HG03354 (cell line): ENCODE results near the gene SLC66A3.

Experiments
- ATAC-seq: cut with Tn5 transposase; IDR thresholded peaks from one replicate; pipeline ENCODE4 v1.9.1; 2021; ENCODE audit warnings: mild to moderate bottlenecking; ENCODE audit not compliant: unreplicated experiment, poor library complexity, severe bottlenecking

SLC66A3 gene

GRCh38 chr2:11133238-11133935 is 21.9 kb upstream of the SLC66A3 start:
- no peak for ATAC-seq

- ATAC-seq: no peak
Measured at GRCh38 chr2:11133936-11134320, 21.3 kb upstream of the SLC66A3 start.

GRCh38 chr2:11134349-11134748 is 20.9 kb upstream of the SLC66A3 start:
- no peak for ATAC-seq

GRCh38 chr2:11140492-11140891 is 14.8 kb upstream of the SLC66A3 start:
- ATAC-seq: no peak

- ATAC-seq: no peak
Measured at GRCh38 chr2:11141319-11141718, 13.9 kb upstream of the SLC66A3 start.

GRCh38 chr2:11142330-11142729 is 12.9 kb upstream of the SLC66A3 start:
- no peak for ATAC-seq

- no peak for ATAC-seq
Measured at GRCh38 chr2:11142987-11143386, 12.3 kb upstream of the SLC66A3 start.

- no peak for ATAC-seq
Measured at GRCh38 chr2:11144077-11144737, 11.1 kb upstream of the SLC66A3 start.

- ATAC-seq: no peak
Measured at GRCh38 chr2:11144738-11145079, 10.6 kb upstream of the SLC66A3 start.

GRCh38 chr2:11145350-11145749 is 9.9 kb upstream of the SLC66A3 start:
- ATAC-seq: no peak

GRCh38 chr2:11146076-11146475 is 9.2 kb upstream of the SLC66A3 start:
- ATAC-seq: no peak

GRCh38 chr2:11147263-11147662 is 8.0 kb upstream of the SLC66A3 start:
- ATAC-seq: no peak

- no peak for ATAC-seq
Measured at GRCh38 chr2:11152591-11152990, 2.7 kb upstream of the SLC66A3 start.

GRCh38 chr2:11154016-11154922 is 998 bp upstream of the SLC66A3 start:
- peak; percentile 14 for ATAC-seq

GRCh38 chr2:11154923-11155380 is 315 bp upstream of the SLC66A3 start:
- peak; percentile 66 for ATAC-seq

GRCh38 chr2:11156396-11157075 is 1.3 kb downstream of the SLC66A3 start:
- no peak for ATAC-seq

GRCh38 chr2:11157296-11157695 is 2.0 kb downstream of the SLC66A3 start:
- ATAC-seq: no peak

GRCh38 chr2:11157731-11158130 is 2.5 kb downstream of the SLC66A3 start:
- ATAC-seq: no peak

- no peak for ATAC-seq
Measured at GRCh38 chr2:11158916-11159573, 3.8 kb downstream of the SLC66A3 start.
